HL-60 (cell line): ENCODE results near the gene MYO3B.

Source experiments
- GABPA ChIP-seq: IDR thresholded peaks from 2 replicates; pipeline ENCODE4 v1.6.1; 2012; ENCODE audit warnings: low read depth
- POLR2AphosphoS5 ChIP-seq: IDR thresholded peaks from 2 replicates; pipeline ENCODE4 v1.6.1; 2012; ENCODE audit warnings: low read depth
- TF ChIP-seq, protein P1 (sequence below): IDR thresholded peaks from one replicate; pipeline ENCODE4 v1.5.1; 2011; ENCODE audit warnings: low read length, control low read depth, inconsistent platforms; ENCODE audit not compliant: insufficient read depth
- TF ChIP-seq, protein P2 (sequence below): IDR thresholded peaks from 2 replicates; pipeline ENCODE4 v1.6.1; 2012; ENCODE audit warnings: low read depth; ENCODE audit not compliant: insufficient replicate concordance

- TF ChIP-seq, protein P1, sequence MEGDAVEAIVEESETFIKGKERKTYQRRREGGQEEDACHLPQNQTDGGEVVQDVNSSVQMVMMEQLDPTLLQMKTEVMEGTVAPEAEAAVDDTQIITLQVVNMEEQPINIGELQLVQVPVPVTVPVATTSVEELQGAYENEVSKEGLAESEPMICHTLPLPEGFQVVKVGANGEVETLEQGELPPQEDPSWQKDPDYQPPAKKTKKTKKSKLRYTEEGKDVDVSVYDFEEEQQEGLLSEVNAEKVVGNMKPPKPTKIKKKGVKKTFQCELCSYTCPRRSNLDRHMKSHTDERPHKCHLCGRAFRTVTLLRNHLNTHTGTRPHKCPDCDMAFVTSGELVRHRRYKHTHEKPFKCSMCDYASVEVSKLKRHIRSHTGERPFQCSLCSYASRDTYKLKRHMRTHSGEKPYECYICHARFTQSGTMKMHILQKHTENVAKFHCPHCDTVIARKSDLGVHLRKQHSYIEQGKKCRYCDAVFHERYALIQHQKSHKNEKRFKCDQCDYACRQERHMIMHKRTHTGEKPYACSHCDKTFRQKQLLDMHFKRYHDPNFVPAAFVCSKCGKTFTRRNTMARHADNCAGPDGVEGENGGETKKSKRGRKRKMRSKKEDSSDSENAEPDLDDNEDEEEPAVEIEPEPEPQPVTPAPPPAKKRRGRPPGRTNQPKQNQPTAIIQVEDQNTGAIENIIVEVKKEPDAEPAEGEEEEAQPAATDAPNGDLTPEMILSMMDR = no peak
- TF ChIP-seq POLR2AphosphoS5 = no peak
- no peak for TF ChIP-seq GABPA
- TF ChIP-seq, protein P2, sequence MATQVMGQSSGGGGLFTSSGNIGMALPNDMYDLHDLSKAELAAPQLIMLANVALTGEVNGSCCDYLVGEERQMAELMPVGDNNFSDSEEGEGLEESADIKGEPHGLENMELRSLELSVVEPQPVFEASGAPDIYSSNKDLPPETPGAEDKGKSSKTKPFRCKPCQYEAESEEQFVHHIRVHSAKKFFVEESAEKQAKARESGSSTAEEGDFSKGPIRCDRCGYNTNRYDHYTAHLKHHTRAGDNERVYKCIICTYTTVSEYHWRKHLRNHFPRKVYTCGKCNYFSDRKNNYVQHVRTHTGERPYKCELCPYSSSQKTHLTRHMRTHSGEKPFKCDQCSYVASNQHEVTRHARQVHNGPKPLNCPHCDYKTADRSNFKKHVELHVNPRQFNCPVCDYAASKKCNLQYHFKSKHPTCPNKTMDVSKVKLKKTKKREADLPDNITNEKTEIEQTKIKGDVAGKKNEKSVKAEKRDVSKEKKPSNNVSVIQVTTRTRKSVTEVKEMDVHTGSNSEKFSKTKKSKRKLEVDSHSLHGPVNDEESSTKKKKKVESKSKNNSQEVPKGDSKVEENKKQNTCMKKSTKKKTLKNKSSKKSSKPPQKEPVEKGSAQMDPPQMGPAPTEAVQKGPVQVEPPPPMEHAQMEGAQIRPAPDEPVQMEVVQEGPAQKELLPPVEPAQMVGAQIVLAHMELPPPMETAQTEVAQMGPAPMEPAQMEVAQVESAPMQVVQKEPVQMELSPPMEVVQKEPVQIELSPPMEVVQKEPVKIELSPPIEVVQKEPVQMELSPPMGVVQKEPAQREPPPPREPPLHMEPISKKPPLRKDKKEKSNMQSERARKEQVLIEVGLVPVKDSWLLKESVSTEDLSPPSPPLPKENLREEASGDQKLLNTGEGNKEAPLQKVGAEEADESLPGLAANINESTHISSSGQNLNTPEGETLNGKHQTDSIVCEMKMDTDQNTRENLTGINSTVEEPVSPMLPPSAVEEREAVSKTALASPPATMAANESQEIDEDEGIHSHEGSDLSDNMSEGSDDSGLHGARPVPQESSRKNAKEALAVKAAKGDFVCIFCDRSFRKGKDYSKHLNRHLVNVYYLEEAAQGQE = no peak
These were observed 464.0 kb downstream of the MYO3B start for GRCh38 chr2:170641961-170642360.
